GM18511 (cell line): ENCODE results near the gene LDLRAD4.

Experiments used
- ATAC-seq: cut with Tn5 transposase; IDR thresholded peaks from one replicate; pipeline ENCODE4 v1.9.1; 2021; ENCODE audit warnings: mild to moderate bottlenecking, moderate library complexity; ENCODE audit not compliant: unreplicated experiment

Gene LDLRAD4

DNA sequence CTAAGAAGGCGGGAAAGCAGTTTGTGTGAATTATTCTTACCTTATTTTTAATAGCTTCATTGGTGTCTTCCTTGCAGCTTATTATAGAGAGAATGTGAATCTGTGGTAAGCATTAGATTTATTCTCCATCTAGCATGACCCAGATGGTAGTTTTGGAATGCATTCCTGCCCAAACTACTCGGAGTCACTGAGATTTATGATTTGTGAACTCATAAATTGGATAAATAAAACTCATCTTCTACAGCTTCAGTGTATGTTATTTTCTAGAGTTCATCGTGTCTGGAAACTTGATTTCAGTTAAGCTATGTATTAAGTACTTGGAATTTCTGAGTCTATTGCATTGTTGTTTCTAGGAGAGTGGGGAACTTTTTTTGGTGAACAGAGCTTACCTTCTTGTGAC lies 337.3 kb downstream of the LDLRAD4 start:
- no peak for ATAC-seq

DNA sequence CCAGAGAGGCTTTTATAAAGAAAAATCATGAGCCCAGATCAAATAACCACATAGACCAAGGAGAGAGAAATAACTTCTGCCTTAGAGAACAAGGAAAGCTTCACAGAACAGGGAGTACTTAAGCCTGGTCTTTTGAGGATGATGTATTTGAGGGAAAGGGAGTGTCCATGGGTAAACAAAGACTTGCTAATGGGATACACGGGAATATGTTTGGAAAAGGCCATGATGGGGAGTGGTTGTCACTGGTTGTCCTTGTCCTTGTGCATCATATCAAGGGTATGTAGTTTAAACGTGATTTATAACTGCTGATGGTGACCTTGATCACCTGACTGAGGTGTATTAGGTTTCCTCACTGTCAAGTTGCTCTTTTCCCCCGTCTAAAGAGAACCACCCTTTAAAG lies 337.9 kb downstream of the LDLRAD4 start:
- ATAC-seq = no peak

DNA sequence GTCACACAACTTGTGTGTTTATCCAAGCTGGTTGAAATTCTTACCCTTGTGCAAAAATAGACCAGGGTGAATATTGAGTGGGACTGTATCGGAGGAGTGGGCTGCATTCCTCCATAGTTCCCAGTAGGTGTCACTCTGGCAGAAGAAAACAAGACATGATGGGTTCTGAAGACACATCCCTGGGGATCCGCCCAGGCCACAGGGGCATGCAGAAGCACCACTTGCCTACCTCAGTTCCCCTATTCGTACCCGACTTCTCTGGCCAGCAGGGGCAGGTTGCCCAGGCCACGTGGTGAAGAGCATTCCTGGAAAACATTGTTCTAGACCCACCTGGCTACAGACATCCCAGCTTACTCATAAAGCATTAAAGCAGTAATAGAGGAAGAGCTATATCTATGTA lies 339.6 kb downstream of the LDLRAD4 start:
- ATAC-seq = peak; percentile 48

DNA sequence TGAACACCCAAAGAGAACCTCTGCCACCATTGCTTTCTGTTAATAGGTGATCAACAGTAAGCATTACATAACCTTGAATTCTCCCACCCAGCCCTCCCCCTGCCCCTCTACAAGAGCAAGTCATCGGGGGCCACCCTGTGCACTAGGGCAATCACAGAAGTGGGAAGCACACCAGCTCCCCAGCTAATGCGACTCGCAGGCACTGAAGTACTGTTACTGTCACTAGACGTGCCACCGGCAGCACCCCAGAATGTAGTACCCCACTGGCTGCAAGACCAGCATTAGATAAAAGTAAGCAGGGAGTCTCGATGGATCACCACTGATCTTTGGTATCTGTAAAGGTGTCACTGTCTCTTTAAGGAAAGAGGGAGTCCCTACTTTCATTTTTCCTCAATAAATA lies 340.2 kb downstream of the LDLRAD4 start:
- ATAC-seq = no peak

DNA sequence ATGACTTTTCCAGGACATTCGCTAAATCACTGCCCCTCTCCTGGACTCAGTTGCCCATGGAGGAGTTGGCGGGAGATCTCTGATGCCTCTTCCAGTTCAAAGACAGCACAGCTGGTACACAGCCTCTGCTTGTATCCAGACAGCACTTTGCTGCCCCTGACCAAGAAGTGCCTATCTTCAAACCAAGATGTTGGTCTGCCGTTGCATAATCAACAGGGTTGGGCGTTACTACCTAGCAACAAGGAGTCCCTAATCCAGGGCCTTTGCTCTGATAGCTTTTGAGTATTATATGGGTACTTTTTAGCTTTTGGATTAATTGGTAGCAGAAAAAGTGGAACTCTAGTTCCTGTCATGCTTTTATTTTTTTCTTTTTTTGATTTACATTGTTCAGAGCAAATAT lies 341.2 kb downstream of the LDLRAD4 start:
- no peak for ATAC-seq

DNA sequence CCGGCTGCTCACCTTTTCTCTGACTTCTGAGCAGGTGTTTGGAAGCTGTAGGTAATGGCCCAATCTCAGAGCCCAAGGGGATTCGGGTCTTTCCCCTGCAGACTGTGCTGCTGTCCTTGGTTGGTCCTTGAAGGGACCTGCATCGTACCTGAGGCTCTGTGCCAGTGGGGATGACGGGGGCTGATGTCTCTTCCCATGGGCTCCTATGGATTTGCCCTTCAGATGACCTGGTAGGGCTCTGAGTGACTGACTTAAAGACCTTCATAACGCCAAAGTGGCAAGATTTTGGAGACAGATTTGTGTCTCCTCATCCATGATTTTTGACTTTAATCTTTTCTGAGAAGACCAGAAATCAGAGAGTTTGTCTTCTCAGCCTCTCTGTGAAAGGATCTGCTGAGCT lies 341.7 kb downstream of the LDLRAD4 start:
- no peak for ATAC-seq

DNA sequence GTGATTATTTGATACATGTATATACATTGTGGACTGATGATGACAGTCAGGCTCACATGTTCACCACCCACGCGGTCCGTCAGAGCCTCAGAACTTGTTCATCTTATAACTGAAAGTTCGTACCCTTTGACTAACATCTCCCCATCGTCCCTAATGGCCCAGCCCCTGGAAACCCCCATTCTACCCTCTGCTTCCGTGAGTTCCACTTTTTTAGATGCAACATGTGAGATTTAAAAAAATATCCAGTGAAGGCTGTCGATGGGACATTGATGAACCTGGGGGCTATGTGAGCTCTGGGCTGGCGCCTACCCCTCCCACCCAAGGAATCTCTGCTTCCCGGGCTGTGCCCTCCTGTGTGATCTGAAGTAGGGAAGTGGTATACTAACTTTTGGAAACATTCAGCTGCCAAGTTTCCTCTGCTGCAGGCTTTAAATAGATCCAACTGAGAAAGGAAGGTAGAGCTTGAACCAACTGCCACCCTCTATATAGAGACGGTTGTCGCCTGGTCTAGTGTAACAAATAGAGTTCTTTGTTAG lies 344.0 kb downstream of the LDLRAD4 start:
- peak; percentile 67 for ATAC-seq

DNA sequence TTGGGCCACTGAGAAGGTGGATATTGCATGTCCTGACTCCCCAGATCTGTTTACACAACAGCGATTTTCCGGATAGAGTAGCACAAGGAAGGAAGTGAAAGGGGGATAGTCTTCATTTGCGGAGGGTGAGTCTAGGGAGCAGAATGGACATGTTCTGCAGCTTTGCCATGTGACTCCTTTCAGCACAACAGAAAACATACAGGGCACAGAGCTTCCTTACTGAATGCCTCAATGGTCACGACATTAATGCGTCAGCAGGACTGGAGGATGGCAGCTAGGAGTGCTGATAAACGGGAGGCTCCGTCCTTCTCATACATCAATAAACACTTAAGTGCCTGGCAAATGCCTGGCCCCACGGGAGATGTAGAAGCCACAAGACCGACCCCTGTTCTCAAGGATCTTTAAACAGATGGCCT lies 344.8 kb downstream of the LDLRAD4 start:
- no peak for ATAC-seq

DNA sequence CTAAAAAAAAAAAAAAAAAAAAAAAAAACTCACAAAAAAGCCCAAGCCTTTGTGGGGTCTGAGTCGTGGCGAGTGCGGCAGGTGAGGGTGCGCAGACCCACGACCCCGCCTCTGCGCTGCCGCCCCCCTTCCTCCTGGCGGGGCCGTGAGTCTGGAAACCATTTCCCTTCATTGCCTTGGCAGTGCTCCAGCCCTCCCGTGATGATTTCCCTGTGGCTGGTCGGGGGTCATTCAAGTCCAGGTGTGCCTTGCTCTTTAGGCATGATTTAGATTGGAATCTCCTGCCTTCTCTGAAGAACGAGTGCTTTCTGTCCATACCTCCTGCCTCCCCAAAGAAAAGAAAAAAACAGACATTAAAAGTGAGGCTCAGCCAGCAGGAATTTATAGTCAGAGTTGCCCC lies 346.0 kb downstream of the LDLRAD4 start:
- no peak for ATAC-seq

DNA sequence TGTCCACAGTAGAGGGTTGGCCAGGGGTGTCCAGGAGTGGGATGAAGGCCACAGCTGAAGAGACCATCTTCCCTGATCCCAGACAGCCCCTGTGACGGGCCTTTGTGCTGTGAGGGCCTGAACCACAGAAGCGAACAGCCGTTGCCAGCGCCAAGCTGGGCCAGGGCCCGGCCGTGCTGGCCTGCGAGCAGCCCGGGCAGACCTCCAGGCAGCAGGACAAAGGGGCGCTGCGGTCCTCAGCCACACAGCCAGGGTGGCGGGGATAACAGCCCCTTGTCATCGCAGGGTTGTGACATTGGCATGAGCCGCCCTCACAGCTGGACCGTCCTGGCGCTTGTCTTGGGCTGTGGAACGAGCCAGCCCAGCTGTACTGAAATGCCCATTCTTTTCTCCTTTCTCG lies 346.7 kb downstream of the LDLRAD4 start:
- no peak for ATAC-seq

DNA sequence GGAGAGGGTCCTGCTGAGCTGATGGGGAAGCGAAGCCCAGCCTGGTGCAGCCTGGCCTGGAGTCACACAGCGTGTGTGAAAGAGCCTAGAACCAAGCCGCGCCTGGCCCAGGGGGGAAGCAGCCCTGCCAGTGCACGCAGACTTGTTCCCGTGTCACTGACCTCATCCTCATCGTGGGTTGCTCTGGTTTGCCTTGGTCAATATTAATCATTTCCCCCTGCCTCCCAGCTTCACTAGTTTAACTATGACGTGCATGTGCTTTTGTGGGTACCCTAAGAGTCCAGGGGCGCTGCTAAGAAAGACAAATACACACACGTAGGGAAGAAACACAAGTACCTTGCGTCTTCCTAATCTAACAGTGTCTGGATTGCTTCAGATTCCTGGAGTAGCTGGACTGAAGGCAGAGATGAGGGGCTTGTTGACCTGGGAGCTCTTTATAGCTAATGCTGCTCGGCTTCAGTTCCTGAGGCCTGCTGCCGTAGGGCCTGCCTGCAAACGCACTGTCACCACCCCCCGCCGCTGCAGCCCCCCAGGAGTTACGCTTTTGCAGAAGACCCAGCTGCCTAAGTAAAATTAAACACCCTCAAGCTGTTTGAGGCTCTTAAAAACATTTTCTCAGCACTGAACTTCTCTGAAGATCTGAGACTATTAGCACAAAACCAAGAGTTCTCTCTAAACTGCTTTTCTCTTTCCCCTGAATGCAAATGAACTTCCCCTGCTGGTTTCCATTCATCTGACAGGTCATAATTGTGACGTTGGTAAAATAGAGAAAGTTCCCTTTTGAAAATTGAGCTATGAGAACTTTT lies 348.6 kb downstream of the LDLRAD4 start:
- peak; percentile 57 for ATAC-seq

DNA sequence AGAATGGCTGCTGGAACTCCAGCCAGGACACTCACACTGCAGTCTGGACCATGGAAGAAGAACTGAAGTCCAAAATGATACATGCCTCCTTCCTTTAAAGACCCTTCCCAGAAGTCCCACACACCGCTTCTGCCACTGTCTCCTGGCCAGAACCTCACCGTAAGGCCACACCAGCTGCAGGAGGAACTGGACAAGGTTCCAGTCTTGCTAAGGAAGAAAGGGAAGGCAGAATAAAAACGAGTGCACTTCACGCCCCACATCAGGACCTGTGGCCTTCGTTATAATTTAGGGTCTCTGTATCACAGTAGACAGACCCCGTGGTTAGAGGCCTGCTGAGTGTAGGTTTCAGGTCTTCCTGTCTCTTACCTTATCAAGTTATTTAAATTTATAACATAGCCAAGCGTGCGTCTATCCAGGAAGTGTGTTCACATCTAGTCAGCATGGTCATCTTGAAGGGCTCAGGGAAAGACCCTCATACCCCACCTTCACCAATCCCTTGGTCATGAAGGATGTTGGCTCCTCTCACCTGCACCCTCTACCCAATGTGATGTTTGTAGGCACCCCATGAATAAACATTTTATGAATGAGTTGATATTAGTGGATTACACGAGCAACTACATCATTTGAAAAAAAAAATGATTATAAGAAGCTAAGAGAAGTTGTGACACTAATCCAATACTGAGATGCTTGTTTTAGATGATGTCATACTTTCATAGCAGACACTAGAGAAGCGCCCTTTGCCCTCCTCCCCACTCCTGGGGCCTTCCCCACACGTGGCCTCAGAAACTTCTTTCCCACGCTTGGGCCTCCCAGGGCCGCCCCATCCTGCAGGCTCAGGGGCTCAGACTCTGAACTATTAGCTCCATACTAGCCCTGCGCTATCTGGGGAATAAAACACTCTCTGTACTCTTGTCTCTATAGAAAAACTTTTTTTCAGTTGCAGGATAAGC lies 350.2 kb downstream of the LDLRAD4 start:
- ATAC-seq = peak; percentile 43

DNA sequence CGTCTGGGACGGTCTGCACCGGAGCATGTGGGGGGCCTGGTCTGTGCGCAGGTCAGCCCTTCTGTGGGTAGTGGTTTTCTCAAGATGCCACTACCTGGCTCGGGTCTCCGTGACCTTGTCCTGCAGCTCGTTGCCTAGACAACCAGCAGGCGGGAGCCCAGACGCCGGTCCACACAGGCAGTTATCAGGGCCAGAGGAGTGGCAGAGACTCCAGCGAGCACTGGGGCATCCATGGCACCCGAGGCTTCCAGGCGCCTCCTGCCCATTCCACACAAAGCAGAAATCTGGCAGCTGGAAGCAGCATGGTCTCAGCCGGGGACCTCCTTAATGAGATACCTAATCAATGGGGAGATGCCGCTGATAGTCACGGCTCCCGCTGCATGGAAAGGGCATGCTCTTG lies 351.7 kb downstream of the LDLRAD4 start:
- no peak for ATAC-seq

DNA sequence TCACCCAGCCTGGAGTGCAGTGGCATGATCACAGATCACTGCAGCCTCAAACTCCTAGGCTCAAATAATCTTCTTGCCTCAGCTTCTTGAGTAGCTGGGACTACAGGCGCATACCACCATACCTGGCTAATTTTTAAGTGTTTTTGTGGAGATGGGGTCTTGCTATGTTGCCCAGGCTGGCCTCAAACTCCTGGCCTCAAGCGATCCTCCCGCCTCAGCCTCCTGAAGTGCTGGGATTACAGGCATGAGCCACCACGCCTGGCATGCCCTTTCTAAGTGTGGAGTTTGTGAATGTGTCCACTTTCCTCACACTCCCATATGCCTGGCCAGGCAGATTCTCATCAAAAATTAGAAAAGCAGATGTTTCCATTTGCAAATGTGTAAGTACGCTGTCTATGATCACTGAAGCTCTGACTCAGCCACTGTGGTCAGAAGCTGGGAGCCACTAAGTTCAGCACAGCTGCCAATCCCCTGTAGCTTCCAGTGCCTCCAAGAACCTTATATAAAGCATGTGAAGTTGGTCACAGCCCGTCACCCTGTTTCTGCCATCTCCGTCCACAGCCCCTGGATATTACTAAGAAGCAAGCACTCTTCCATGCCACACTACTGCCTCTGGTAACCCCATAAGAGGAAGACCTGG lies 352.4 kb downstream of the LDLRAD4 start:
- no peak for ATAC-seq

DNA sequence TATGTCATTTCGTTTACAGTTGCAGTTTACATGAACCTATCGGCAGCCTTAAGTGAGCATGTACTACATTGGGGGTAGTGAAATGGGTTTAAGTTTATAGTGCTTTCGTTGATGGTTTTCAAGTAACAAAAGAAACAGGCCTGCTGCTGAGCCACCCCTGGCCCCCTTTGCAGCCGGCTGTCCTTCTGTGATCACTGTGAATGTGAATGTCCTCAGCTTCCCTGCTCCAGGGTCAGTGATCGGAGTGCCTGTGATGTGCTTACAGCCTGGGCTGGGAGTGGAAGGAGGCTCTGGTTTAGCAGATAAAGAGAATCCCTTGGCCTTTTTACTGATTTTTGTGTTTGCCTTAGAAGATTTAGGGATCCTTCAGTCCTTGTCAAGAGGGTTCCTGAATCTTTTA lies 353.6 kb downstream of the LDLRAD4 start:
- ATAC-seq = no peak

DNA sequence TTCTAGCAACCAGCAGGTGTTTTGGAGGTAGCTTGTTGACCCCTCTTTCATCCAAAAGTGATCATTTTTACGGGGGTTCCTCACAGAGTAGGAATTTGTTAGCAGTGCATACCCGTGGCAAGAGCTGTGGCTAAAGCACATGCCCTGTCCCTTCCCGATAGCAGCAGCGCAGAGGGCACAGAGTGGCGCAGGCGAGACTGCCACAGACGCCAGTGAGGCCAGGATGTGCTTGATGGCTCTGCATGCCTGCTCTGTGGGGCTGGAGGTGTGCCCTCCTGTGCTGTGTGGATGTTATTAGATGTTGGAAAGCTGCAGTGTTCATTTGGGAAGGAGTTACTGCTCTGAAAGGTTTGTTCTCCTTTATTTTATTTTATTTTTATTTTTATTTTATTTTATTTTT lies 354.2 kb downstream of the LDLRAD4 start:
- ATAC-seq = no peak

DNA sequence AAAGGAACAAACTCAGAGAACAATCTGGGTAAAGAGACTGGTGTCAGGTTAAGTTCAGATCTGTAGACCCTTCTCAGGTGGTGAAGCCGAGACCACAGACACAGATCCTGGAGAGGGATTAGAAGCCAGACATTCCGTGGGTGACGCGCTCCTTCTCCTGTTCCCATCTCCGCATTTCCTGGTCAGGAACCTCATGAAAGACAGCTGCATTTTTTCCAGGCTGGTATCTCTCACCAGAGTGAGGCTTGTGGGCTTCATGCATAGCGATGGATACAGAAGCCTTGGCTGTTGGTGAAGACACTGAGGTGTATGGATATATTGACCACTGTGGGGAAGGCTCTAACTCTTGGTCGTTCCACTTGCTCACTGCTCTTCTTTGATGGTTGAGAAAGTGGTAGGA lies 355.2 kb downstream of the LDLRAD4 start:
- no peak for ATAC-seq

DNA sequence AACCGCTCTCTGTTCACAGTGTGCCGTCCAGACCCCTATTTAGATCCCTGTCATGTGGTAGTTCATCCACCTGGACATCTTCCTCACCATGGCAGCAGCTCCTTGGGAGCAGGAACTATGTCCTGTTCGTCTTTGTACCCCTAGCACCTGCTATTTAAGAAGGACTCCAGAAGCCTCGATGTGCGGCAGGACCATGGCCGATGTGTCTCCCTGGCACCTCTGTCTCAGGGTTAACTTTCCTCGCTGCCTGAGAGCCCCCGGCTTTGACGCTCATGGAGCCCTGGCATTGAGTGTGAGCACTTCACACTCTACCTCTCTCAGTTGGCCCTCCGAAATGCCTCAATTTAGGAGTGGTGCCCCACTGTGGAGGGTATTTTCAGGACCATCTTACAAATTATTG lies 355.8 kb downstream of the LDLRAD4 start:
- no peak for ATAC-seq

DNA sequence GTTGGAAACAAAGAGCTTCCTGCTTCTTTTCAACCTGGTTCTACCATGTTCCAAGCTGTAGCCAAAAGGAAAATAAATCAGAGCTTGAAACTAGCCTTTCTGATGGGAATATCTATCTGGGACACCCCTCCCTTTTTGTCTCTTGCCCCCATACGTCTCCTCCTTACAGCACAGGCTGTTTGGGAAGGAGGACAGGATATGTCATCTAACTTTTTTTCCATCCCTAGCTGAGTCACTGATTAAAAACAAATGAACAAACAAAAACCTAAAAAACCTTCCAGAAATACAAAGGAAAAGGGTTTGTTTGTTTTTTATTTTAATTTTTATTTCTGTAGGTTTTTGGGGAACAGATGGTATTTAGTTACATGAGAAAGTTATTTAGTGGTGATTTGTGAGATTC lies 356.2 kb downstream of the LDLRAD4 start:
- ATAC-seq = no peak

DNA sequence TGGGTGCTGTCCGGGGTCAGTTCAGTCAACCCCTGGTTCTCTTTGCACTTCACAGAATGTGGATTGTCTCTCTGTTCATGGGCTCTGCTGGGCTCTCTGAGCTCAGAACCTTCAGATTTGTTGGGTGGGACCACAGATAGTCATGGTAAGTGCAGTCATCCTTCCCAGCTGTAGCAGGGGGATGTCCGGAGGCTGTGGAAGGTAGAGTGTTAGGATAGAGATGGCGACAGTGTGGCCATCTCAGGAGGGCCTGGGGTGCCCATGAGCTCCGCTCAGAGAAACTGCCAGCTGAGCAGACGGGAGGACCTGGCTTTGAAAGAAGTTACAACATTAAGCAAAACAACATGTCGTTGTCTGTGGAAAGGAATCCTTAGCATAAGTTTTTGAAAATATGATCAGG lies 358.0 kb downstream of the LDLRAD4 start:
- ATAC-seq = peak; percentile 25

DNA sequence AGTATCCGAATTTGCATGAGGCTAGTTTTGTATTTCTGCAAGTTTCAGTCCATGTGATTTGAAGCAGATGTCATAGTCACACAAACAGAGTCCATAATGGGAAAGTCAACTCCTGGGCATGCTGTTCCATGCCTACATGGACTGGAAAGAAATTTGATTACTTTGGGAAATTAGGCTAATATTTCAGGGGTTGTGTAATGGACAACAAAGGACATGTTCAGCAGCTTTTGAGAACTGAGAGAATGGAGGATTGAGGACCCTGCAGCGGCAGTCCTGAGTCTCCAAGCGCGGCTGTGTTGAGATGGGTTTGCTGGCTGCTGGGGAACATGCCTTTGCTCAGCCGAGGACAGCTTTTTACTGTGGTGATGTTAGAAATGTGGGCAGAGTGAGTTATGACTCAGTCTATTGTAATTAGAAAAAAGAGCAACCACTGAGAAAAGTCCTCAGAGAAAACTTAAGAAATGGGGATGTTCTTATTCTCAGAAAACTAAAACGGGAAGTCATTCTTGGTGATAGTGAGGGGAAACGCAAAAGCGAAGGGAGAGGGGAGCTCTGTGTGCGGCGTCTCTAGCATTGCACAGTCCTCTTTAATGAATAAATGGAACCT lies 358.6 kb downstream of the LDLRAD4 start:
- ATAC-seq = peak; percentile 88
